ENCODE data around the gene YPEL5. TPM values are rescaled to one million over a fixed set of nuclear protein-coding genes. Genes with fewer than 3 reads are reported as not detected.

YPEL5 gene
- polyA plus RNA-seq, 3 donors: 231 to 254 (median 235) TPM

DNA sequence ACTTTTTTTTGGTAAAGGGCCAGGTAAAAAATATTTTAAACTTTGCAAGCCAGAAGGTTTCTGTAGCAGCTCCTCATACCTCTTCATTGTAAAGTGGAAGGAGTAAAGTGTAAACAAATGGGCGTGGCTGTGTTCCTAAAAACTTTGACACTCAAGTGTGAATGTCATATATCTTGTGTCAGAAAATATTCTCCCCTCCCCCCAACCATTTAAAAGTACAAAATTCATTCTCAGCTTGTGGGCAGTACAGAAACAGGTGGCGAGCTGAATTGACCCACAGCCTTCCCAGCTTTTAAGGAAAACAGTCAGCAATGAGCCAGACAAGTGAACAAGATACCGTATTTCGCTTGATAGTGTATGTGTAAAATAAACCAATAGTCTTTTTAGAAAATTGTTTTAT, 4.0 kb downstream of the YPEL5 start:
- peaks cover 30 to 63% of the 10 kb centered on the region in 2 donors for H3K36me3 ChIP-seq (replicated peaks in 1 of 2; ENCODE audit: control insufficient read depth in 1 of 2, insufficient read depth in 2 of 2, low read length in 2 of 2)
- peak overlapping the region in 1 of 2 donors; percentile 19 for H3K4me3 Mint-ChIP-seq
- H3K9me3 Mint-ChIP-seq: peaks cover 0 to 2% (median 0%) of the 10 kb centered on the region in 7 donors
- no peak overlapping the region for H3K4me2 ChIP-seq (replicated peaks; ENCODE audit: extremely low read depth, low read length, poor library complexity, severe bottlenecking)
- no peak for DNase-seq
- WGBS (ENCODE audit: insufficient coverage): no CpG with 5 or more reads among the region's 4 CpGs
- H3K4me1 Mint-ChIP-seq: peaks cover 33% of the 10 kb centered on the region
- H3K4me3 ChIP-seq (replicated peaks in 1 of 3; ENCODE audit: low read depth in 2 of 3, low read length in 3 of 3): no peak overlapping the region
- H3K79me2 ChIP-seq (ENCODE audit: insufficient read depth, low read length): peaks cover 80% of the 10 kb centered on the region
- H3K9ac ChIP-seq (ENCODE audit: insufficient read depth, low read length, poor library complexity, severe bottlenecking): no peak overlapping the region
- no peaks in the 10 kb centered on the region for H3K9me3 ChIP-seq (replicated peaks in 1 of 2; ENCODE audit: control insufficient read depth in 1 of 2, insufficient read depth in 1 of 2, low read length in 2 of 2)
- intact Hi-C loops (cut with micrococcal nuclease): no loop called here
- TF ChIP-seq, protein P1, sequence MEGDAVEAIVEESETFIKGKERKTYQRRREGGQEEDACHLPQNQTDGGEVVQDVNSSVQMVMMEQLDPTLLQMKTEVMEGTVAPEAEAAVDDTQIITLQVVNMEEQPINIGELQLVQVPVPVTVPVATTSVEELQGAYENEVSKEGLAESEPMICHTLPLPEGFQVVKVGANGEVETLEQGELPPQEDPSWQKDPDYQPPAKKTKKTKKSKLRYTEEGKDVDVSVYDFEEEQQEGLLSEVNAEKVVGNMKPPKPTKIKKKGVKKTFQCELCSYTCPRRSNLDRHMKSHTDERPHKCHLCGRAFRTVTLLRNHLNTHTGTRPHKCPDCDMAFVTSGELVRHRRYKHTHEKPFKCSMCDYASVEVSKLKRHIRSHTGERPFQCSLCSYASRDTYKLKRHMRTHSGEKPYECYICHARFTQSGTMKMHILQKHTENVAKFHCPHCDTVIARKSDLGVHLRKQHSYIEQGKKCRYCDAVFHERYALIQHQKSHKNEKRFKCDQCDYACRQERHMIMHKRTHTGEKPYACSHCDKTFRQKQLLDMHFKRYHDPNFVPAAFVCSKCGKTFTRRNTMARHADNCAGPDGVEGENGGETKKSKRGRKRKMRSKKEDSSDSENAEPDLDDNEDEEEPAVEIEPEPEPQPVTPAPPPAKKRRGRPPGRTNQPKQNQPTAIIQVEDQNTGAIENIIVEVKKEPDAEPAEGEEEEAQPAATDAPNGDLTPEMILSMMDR (IDR thresholded peaks at IDR 0.05): no peak
- no peak overlapping the region for H2AFZ ChIP-seq (ENCODE audit: insufficient read depth, low read depth, low read length, poor library complexity, severe bottlenecking)
- no peak overlapping the region for H3K27ac ChIP-seq (ENCODE audit: low read depth in 1 of 2, low read length in 2 of 2)
- no peaks in the 10 kb centered on the region for H3K27me3 ChIP-seq (ENCODE audit: control insufficient read depth in 2 of 2, insufficient read depth in 2 of 2, low read length in 2 of 2)
- peaks cover 44 to 64% of the 10 kb centered on the region in 2 donors for H3K36me3 Mint-ChIP-seq
- H3K4me1 ChIP-seq (ENCODE audit: control insufficient read depth in 1 of 2, insufficient read depth in 2 of 2, low read length in 2 of 2): peaks cover 33 to 37% of the 10 kb centered on the region in 2 donors
- no peaks in the 10 kb centered on the region for H3K27me3 Mint-ChIP-seq (ENCODE audit: low read depth in 3 of 3)
- H4K20me1 ChIP-seq (ENCODE audit: insufficient read depth, low read length): peaks cover 84% of the 10 kb centered on the region
- peak overlapping the region in 1 of 7 donors; percentile 11 for H3K27ac Mint-ChIP-seq

DNA sequence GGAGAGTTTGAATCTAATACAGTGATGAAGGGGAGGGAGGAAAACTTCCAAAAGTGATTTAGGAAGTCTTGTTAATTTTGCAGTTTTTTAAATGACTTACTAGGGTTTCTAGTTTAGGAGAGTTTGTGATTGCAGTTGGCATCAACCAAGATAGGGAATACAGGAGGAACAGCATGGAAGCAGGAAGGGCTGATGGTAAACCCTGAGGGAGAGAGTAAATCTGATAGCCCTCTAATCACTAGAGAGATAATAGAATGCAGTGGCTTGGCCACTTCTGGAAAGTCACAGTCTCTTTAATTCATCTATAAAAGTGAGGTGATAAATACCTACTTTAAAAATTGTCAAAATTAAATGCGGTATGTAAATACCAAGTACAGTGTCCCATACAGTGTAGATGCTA, 5.6 kb downstream of the YPEL5 start:
- Histone ChIP-seq H4K20me1 (ENCODE audit: insufficient read depth, low read length) (peaks cover 100% of the 10 kb centered on the region), H3K27me3 (ENCODE audit: control insufficient read depth in 2 of 2, insufficient read depth in 2 of 2, low read length in 2 of 2) (no peaks in the 10 kb centered on the region), H3K9me3 (replicated peaks in 1 of 2; ENCODE audit: control insufficient read depth in 1 of 2, insufficient read depth in 1 of 2, low read length in 2 of 2) (no peaks in the 10 kb centered on the region), H3K4me1 (ENCODE audit: control insufficient read depth in 1 of 2, insufficient read depth in 2 of 2, low read length in 2 of 2) (peaks cover 28 to 32% of the 10 kb centered on the region in 2 donors), H3K27ac (ENCODE audit: low read depth in 1 of 2, low read length in 2 of 2) (no peak overlapping the region), H2AFZ (ENCODE audit: insufficient read depth, low read depth, low read length, poor library complexity, severe bottlenecking) (no peak overlapping the region), H3K79me2 (ENCODE audit: insufficient read depth, low read length) (peaks cover 80% of the 10 kb centered on the region), H3K4me2 (replicated peaks; ENCODE audit: extremely low read depth, low read length, poor library complexity, severe bottlenecking) (no peak overlapping the region), H3K9ac (ENCODE audit: insufficient read depth, low read length, poor library complexity, severe bottlenecking) (no peak overlapping the region), H3K36me3 (replicated peaks in 1 of 2; ENCODE audit: control insufficient read depth in 1 of 2, insufficient read depth in 2 of 2, low read length in 2 of 2) (peaks cover 46 to 79% of the 10 kb centered on the region in 2 donors), H3K4me3 (replicated peaks in 1 of 3; ENCODE audit: low read depth in 2 of 3, low read length in 3 of 3) (no peak overlapping the region)
- no CpG with 5 or more reads among the region's 1 CpG for WGBS (ENCODE audit: insufficient coverage)
- H3K9me3 Mint-ChIP-seq: peaks cover 0 to 2% (median 0%) of the 10 kb centered on the region in 7 donors
- H3K4me1 Mint-ChIP-seq: peaks cover 29% of the 10 kb centered on the region
- TF ChIP-seq, protein P1 (IDR thresholded peaks at IDR 0.05): no peak
- DNase-seq: no peak
- H3K36me3 Mint-ChIP-seq: peaks cover 59 to 80% of the 10 kb centered on the region in 2 donors
- H3K27me3 Mint-ChIP-seq (ENCODE audit: low read depth in 3 of 3): no peaks in the 10 kb centered on the region
- intact Hi-C loops (cut with micrococcal nuclease): no loop called here
- no peak overlapping the region for H3K27ac Mint-ChIP-seq
- H3K4me3 Mint-ChIP-seq: no peak overlapping the region

Measured in CD14-positive monocyte (primary cell).